GM21737 (cell line): ENCODE data around the gene ERGIC1.
A peak's percentile ranks its signal among the peaks of the same experiment; 100 is the strongest.

ENCODE experiments used
- ATAC-seq: cut with Tn5 transposase; IDR thresholded peaks from one replicate; pipeline ENCODE4 v1.9.1; 2021; ENCODE audit warnings: mild to moderate bottlenecking, moderate library complexity; ENCODE audit not compliant: unreplicated experiment

The ERGIC1 gene

GRCh38 chr5:172971482-172971881, 137.4 kb downstream of the ERGIC1 start:
- no peak for ATAC-seq

- no peak for ATAC-seq
Observed at GRCh38 chr5:172972552-172972951, 138.5 kb downstream of the ERGIC1 start.

- no peak for ATAC-seq
Observed at GRCh38 chr5:172973127-172973916, 139.3 kb downstream of the ERGIC1 start.

- ATAC-seq: no peak
Observed at GRCh38 chr5:172973931-172974330, 139.9 kb downstream of the ERGIC1 start.

- ATAC-seq: no peak
Observed at GRCh38 chr5:172975289-172975688, 141.2 kb downstream of the ERGIC1 start.

- ATAC-seq: no peak
Observed at GRCh38 chr5:172979778-172980177, 145.7 kb downstream of the ERGIC1 start.

GRCh38 chr5:172981931-172982330, 147.9 kb downstream of the ERGIC1 start:
- no peak for ATAC-seq

GRCh38 chr5:172983542-172984243, 149.6 kb downstream of the ERGIC1 start, which contains the start of gene ATP6V0E1:
Gene ATP6V0E1 (plus strand): TSS chr5:172983771. CDS start chr5:172983861, 90 bp downstream.
- peak; percentile 92 for ATAC-seq

GRCh38 chr5:172984244-172984953, 150.3 kb downstream of the ERGIC1 start:
- ATAC-seq: peak; percentile 55

GRCh38 chr5:172985596-172985995, 151.5 kb downstream of the ERGIC1 start:
- ATAC-seq: no peak

GRCh38 chr5:172988276-172988675, 154.2 kb downstream of the ERGIC1 start:
- ATAC-seq: no peak

GRCh38 chr5:172990776-172991175, 156.7 kb downstream of the ERGIC1 start:
- no peak for ATAC-seq

- ATAC-seq: no peak
Observed at GRCh38 chr5:172994405-172994804, 160.4 kb downstream of the ERGIC1 start.

GRCh38 chr5:172999372-172999973, 165.4 kb downstream of the ERGIC1 start:
- no peak for ATAC-seq

- ATAC-seq: no peak
Observed at GRCh38 chr5:172999974-173000373, 165.9 kb downstream of the ERGIC1 start.

GRCh38 chr5:173001229-173001841, 167.3 kb downstream of the ERGIC1 start:
- ATAC-seq: peak; percentile 61
